T47D (cell line): ENCODE data around the gene VRK2.

Source experiments
- DNase-seq, 2 experiments: peaks; one replicate each; pipeline versions ENCODE4 v3.0.0 to v3.0.0-alpha.2; 2011 to 2012; ENCODE audit warnings: low read depth in 1 of 2, low spot score in 1 of 2
- JUND ChIP-seq: IDR thresholded peaks from 2 replicates; pipeline ENCODE4 v1.6.1; 2012; ENCODE audit warnings: low read depth
- in situ Hi-C: cut with HindIII; loops from 2 replicates; pipeline ENCODE4 v1.10.0; 2016; ENCODE audit warnings: low sequenced_read_pairs, low pct_unique_long_range_greater_than_20kb

The VRK2 gene

GRCh38 chr2:58046585-58047372, at the start of gene VRK2:
VRK2 (plus strand) TSS chr2:58046806; CDS start chr2:58048832, 2,026 bp downstream.
- DNase-seq: peak; percentile 82 to 96
- in situ Hi-C loops: no loop called here
- no peak for TF ChIP-seq JUND

GRCh38 chr2:58006256-58006951, 40.2 kb upstream of the VRK2 start:
- no peak for DNase-seq
- in situ Hi-C loops: no loop called here
- TF ChIP-seq JUND: no peak

- in situ Hi-C loops: no loop called here
- no peak for TF ChIP-seq JUND
- no peak for DNase-seq
These were observed 39.7 kb upstream of the VRK2 start for GRCh38 chr2:58006952-58007284.

GRCh38 chr2:58010599-58010998, 36.0 kb upstream of the VRK2 start:
- in situ Hi-C loops: no loop called here
- TF ChIP-seq JUND: no peak
- DNase-seq: no peak

GRCh38 chr2:58019229-58019628, 27.4 kb upstream of the VRK2 start:
- TF ChIP-seq JUND: no peak

GRCh38 chr2:58025150-58025933, 21.3 kb upstream of the VRK2 start:
- in situ Hi-C loops: no loop called here
- no peak for TF ChIP-seq JUND
- no peak for DNase-seq

More at GRCh38 chr2:58019229-58019628, 27.4 kb upstream of the VRK2 start:
- in situ Hi-C loops: no loop called here
- no peak for DNase-seq

- in situ Hi-C loops: no loop called here
- TF ChIP-seq JUND: no peak
- DNase-seq: no peak
These were observed 19.6 kb upstream of the VRK2 start for GRCh38 chr2:58027029-58027428.

GRCh38 chr2:58030771-58031170, 15.8 kb upstream of the VRK2 start:
- in situ Hi-C loops: no loop called here
- TF ChIP-seq JUND: no peak

GRCh38 chr2:58032016-58032763, 14.4 kb upstream of the VRK2 start:
- no peak for DNase-seq
- no peak for TF ChIP-seq JUND
- in situ Hi-C loops: no loop called here

More at GRCh38 chr2:58030771-58031170, 15.8 kb upstream of the VRK2 start:
- no peak for DNase-seq

- in situ Hi-C loops: no loop called here
- no peak for TF ChIP-seq JUND
- no peak for DNase-seq
These were observed 13.9 kb upstream of the VRK2 start for GRCh38 chr2:58032764-58033080.

- in situ Hi-C loops: no loop called here
- DNase-seq: no peak
- TF ChIP-seq JUND: no peak
These were observed 13.1 kb upstream of the VRK2 start for GRCh38 chr2:58033530-58033929.

GRCh38 chr2:58035352-58035751, 11.3 kb upstream of the VRK2 start:
- in situ Hi-C loops: no loop called here
- TF ChIP-seq JUND: no peak
- no peak for DNase-seq
